ENCODE results near the gene LCN12. TPM values are rescaled to one million over a fixed set of nuclear protein-coding genes. Genes with fewer than 3 reads are reported as not detected.
A peak's percentile ranks its signal among the peaks of the same experiment; 100 is the strongest.

Gene LCN12
- total RNA-seq, 1 donor from 2014 or later: not detected

DNA sequence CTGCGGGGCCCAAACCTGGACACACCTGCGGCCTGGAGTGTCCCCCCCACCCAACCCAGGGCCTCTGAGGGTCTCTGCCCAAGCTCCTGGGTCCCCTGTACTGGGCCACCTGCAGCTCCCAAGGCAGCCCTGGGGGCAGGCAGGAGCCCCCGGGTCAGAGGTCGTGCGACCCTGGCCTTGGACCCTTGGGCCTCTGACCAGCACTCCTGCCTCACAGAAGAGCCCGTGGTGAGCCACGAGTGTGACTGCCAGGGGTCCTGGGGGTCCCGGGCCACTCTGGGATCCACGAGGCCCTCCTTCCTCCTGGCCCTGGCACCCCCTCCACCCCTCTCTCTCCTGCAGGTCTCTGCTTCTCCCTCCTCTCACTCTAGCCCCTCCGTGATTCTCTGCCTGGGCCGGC lies 20.3 kb downstream of the LCN12 start:
- no peak for DNase-seq (ENCODE audit: low read depth in 2 of 2)

- no peak for DNase-seq (ENCODE audit: low read depth in 2 of 2)
Observed at GRCh38 chr9:136972743-136973142, 20.7 kb downstream of the LCN12 start.

DNA sequence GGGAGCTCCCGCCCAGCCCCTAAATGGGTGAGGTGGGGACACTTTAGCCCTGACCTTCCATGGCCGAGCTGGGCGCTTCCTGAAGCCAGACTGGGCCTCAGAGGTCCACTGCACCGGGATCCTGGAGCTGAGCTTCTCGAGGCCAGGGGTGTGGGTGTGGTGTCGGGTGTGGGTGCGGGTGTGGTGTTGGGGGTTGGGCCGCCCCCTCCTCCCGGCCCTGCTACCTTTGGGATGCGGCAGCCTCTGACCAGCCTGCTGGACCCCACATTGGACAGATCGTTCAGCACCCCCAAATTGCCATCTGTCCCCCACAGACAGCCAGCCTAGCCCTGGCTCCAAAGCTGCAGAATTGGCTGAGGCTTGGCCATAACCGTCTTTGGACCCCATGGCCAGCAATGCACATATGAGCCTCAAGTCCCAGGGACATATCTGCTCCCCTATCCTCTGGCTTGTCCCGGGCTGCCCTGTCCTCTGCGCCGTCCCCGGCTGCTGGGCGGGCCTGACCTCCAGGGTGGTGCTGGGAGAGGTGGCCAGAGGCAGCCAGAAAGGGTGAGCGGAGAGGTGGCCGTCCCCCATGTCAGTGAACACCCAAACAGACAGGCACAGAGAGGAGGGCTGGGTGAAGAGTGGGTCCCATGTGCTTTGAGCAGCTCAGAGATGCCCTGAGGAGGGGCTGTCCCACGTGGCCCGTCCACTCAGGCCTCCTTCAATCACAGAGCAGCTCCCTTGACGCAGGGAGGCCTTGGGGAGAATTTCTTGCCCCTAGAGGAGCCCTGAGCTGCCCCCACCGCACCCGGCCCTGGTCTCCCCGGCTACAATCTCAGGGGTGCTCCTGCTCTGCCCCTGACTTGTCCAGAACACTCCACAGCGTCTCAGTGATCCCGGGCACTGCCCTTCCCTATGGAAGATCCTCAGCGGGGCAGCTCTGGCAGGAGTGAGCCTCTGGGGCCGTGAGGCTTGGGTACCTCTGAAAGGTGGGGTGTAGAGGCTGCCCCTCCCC lies 21.8 kb downstream of the LCN12 start:
- DNase-seq (ENCODE audit: low read depth in 2 of 2): no peak

DNA sequence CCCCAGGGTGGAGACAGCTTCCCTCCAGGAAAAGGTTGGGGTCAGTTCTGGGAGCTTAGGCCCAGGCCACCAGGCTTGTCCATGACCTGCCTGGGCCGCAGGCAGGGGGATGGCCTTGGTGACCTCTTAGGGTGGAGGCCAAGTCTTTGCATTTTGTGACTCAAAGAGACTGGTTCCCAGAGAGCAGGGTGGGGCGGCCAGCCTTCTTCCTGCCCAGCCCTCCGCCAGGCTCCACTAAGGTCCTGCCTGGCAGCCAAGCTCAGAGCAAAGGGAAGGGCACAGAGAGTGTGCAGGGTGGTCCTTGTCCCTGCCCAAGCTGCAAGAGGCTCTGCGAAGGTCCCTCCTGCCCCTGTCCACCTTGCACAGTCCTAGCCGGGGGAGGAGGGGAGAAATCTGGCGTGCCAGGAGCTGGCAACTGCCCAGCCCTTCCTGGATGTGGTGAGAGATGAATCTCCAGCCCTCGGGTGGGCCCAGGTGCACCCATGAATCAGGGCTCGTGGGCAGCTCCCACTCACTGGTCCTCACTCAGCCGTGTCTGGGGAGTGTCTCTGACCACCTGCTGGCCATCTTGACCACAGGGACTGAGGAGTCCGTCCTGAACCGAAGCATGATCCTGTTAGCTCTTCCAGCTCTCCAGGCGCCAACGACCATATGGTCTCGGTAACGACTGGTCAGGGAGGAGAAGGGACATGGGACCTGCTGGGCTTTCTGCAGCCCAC lies 22.9 kb downstream of the LCN12 start:
- DNase-seq (ENCODE audit: low read depth in 2 of 2): no peak

DNA sequence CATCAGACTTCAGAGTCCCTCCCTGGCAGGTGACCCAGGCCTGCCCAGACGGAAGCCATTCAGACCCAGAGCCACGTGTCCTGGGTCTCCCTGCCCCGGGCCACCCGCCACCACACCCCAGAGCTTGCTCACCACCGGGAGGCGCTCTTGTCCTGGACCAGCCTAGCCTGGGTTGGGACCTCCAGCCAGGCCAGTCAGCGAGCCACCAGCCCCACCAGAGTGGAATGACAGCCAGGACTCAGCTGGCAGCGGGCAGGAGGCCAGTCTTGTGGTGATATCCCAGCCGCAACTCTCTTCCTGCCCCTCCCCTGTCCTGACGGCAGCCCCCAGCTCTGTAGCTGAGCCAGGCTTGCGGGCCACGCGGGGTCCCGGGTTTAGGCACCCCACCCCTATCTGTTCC lies 23.6 kb downstream of the LCN12 start:
- DNase-seq (ENCODE audit: low read depth in 2 of 2): peak; percentile 48 to 51

- DNase-seq (ENCODE audit: low read depth in 2 of 2): no peak
Observed at GRCh38 chr9:136977223-136977622, 25.1 kb downstream of the LCN12 start, which contains the start of gene PTGDS. Gene PTGDS, plus strand, starts transcription at chr9:136977504. Its CDS starts 75 bp downstream, at chr9:136977579.

DNA sequence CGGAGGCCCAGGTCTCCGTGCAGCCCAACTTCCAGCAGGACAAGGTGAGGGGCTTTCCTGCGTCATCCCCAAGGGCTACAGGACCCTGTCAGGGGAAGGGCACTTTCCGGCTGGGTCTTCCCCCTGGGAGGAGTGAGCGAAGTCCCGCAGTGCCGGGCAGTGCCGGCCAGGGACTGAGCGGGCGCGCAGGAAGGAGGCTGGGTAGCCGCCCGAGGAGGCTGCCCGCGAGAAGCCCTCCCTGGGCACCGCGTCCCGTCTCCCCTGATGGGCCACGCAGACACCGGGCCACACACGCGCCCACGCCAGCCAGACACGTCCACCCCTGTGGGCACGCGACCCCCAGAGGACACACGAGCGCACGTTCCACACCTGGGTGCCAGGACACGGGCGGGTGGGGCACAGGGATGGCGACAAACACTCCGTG lies 25.6 kb downstream of the LCN12 start:
- no peak for DNase-seq (ENCODE audit: low read depth in 2 of 2)

- DNase-seq (ENCODE audit: low read depth in 2 of 2): peak in 1 of 2 donors; percentile 62
Observed at GRCh38 chr9:136978073-136978864, 26.2 kb downstream of the LCN12 start.

DNA sequence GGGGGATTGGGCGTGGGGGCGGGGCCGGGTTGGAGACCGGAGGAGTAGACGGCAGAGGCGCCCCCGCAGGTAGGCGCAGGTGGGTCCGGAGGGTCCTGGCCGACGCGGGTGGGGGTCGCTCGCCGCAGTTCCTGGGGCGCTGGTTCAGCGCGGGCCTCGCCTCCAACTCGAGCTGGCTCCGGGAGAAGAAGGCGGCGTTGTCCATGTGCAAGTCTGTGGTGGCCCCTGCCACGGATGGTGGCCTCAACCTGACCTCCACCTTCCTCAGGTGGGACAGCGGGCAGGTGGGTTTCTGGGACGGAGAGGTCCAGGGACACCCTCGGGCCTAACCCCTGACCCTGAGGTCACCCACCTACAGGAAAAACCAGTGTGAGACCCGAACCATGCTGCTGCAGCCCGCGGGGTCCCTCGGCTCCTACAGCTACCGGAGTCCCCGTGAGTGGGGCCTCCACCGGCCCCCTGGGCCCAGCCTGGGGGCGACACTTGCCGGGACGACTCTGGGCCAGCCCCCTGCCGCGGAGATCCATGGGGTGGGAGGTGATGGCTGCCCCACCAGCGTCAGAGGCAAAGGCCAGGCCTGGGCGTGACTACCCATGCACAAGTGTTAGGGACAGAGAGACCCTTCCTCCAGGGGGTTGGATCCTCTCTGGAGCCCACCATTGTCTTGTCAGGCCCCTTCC lies 26.9 kb downstream of the LCN12 start:
- no peak for DNase-seq (ENCODE audit: low read depth in 2 of 2)

GRCh38 chr9:136979769-136980587 lies 27.9 kb downstream of the LCN12 start:
- DNase-seq (ENCODE audit: low read depth in 2 of 2): no peak

DNA sequence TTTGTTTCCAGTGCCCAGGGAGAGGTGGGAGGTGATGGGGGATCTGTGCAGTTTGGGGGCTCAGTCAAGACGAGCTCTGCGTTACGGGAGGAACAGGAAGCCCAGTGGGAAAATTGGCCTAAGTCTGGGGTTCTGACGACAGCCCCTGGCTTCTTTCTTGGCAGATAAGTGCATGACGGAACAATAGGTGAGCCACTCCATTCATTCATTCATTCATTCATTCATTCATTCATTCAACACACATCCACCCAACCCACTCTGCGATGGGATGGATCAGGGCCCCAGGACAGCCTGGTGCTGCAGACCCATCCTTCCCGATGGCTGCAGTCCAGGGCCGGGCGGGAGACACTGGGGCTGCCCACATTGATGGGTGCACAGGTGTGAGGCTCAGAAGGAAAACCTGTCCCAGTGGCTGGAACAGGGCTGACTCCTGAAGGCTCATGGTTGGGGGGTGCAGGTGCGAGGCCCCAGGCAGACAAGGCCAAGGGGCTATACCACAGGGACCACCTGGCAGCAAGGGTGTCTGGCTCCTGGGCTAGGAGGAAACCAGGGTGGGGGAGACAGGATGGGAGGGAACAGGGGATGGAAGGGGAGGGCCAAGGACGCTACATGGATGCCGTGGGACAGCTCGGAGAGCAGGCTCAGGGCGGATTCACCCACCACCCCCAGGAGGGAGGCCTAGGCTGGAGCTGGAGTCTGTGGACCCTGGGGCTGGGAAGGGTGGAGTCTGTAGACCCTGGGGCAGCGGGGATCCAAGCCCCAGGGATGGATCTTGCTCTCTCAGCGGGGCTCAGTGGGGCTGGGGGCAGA lies 28.8 kb downstream of the LCN12 start:
- DNase-seq (ENCODE audit: low read depth in 2 of 2): no peak

DNA sequence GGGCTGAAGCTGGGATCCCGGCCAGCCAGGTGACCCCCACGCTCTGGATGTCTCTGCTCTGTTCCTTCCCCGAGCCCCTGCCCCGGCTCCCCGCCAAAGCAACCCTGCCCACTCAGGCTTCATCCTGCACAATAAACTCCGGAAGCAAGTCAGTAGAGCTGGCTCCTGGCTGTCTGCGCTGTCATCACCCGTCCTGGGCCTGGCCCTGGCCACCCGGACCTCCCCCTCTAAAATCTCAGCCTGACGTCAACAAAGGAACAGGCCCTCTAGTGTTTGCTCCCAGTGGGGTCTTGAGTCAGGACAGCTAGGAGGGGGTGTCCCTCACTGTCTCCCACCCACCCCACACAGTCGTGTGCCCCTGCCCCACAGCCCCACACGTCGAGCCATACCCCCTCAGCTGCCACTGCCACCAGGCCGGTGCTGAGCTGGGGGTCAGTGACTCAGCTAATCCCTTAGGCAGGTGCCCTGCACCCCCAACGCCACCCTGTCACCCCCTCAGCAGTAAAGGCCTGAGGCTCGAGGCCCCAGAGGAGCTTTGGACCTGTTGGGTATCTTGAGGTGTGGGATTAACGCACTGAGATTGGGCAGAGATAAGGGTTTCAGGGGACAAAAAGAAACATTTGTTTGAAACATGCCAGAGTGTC lies 29.6 kb downstream of the LCN12 start:
- DNase-seq (ENCODE audit: low read depth in 2 of 2): peak; percentile 55

DNA sequence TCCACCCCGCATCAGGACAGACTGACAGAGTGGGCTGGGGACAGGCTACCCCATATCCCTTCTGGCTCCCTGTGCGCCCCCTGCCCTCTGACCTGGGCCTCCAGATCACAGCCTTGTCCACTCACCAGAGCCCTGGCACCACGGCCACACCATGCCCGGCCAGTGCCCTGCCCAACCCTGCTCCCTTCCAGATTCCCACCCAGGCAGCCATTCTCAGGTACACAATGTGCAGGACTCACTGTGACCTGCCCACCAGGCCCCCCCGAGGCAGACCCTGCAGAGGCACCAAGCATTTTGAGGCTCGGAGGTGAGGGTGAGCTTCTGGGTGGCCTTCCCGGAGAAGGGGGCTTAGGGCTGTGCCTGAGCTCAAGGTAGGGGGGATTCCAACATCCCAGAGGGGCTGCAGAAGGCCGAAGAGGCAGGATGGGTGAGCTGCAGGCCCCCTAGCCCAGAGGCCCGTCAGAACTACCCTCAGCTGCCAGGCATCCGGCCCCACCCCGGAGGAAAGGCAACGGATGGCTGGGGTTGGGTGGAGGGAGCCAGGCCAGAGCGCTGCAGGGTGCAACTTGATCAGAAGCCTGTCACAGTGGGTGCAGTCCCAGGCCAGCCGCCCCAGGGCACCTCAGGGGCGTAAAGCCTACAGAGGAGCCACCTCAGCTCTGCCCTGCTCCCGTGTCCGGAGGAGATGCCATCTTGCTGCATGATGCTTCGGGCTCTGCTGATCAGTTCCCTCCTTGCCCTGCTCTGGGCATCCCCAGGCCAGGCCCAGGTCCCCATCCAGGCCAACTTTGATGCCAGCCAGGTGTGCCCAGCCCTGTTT lies 30.4 kb downstream of the LCN12 start, which contains the start of gene LCNL1:
TSS of gene LCNL1 (plus strand) at position 762 of the 820 bp plus-strand sequence. CDS start 594 bp downstream, outside the sequence.
- no peak for DNase-seq (ENCODE audit: low read depth in 2 of 2)

DNA sequence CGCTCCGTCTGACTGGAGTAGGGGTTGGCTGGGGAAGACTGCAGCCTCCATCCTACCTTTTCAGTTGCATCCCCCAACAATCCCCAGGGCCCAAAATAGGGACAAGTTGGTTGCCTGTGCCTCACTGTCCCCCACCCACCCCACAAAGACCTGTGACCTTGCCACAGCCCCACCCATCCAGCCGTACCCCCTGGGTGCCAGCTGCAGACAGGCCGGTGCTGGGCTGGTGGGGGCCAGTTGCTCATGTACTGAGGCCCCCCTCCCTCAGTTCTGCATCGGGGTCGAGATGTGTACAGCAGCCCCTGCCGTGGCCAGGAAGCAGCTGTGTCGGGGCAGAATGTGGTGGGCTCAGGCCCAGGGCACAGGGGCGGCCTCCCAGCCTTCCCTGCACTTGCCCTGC lies 31.1 kb downstream of the LCN12 start:
- no peak for DNase-seq (ENCODE audit: low read depth in 2 of 2)

DNA sequence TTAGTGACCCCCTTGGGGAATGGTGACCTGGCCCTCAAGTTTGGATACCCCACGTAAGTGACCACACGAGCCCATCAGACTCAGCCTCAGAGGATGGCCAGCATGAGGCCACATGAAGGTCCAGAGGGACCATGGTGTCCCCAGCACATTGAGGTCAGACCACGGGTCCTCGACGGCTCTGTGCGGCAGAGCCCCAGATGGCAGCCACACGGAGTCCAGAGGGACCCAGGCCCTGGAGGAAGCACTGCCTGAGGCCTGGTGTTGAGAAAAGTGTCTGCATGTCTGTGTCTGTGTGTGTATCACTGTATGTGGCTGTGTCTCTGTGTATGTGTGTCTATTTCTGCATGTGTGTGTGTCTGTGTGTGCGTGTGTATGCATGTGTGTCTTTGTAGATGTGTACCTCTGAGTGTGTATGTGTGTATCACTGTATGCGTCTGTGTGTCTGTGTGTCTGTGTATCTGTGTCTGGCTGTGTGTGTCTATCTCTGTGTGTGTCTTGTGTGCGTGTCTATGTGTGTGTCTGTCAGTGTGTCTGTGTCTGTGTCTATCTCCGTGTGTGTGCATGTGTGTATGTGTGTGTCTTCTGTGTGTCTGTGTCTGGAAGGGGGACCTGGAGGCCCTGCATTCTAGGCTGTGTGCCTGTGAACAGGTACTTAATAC lies 31.7 kb downstream of the LCN12 start:
- DNase-seq (ENCODE audit: low read depth in 2 of 2): no peak

DNA sequence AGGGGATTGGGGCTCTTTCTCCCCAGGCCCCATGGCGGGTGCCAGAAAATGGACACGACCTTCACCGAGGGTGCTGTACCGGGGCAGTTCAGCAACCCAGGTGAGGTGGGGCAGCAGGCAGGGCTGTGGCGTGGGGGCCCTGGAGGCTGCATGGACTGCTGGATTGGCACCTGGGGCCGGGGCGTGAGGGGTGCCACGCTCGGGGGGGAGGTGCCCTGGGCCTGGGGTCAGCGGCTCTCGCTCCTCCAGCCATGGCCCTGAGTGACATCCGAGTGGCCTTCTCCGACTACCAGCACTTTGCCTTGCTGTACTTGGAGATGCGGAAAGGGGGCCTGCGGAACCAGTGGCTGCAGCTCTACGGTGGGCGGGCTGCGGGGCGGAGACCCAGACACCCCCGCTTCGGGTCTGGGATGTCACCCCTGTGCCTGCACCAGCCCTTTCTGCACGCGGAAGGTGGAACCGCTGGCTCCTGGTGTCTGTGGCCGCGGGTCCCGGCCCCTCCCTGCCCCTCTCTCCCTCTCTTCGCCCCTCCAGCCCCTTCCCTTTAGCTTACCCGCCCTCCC lies 32.5 kb downstream of the LCN12 start:
- no peak for DNase-seq (ENCODE audit: low read depth in 2 of 2)

Data from dermis microvascular lymphatic vessel endothelial cell (primary cell).